RWPE2 (cell line): ENCODE data around the gene AHDC1.

Experiments used
- ATAC-seq: fragments of 200-7000 bp; cut with Tn5 transposase; 3 replicates; pipeline ENCODE4 v1.9.1; 2021; ENCODE audit warnings: low read depth
- DNase-seq: peaks from one replicate; pipeline ENCODE4 v3.0.0-alpha.2; 2020; ENCODE audit warnings: low spot score
- H3K27ac ChIP-seq: fragments of 450-650 bp; 2 replicates; pipeline ENCODE4 v1.5.1; 2017; ENCODE audit warnings: mild to moderate bottlenecking; ENCODE audit not compliant: poor library complexity, severe bottlenecking
- H3K27me3 ChIP-seq: fragments of 250-450 bp; sonication (Bioruptor Pico); 2 replicates; pipeline ENCODE4 v1.5.1; 2021; ENCODE audit warnings: mild to moderate bottlenecking, moderate library complexity; ENCODE audit not compliant: insufficient read depth, poor library complexity, severe bottlenecking
- H3K36me3 ChIP-seq: fragments of 250-450 bp; sonication (Bioruptor Pico); 2 replicates; pipeline ENCODE4 v1.5.1; 2020; ENCODE audit warnings: low read depth, mild to moderate bottlenecking, moderate library complexity
- H3K4me1 ChIP-seq: fragments of 250-450 bp; sonication (Bioruptor Pico); 2 replicates; pipeline ENCODE4 v1.5.1; 2021; ENCODE audit warnings: mild to moderate bottlenecking, moderate library complexity; ENCODE audit not compliant: insufficient read depth, poor library complexity, severe bottlenecking
- H3K4me3 ChIP-seq: fragments of 250-450 bp; sonication (Bioruptor Pico); 2 replicates; pipeline ENCODE4 v1.5.1; 2021; ENCODE audit warnings: mild to moderate bottlenecking, moderate library complexity; ENCODE audit not compliant: severe bottlenecking
- H3K9me3 ChIP-seq: fragments of 250-450 bp; sonication (Bioruptor Pico); 2 replicates; pipeline ENCODE4 v1.5.1; 2021; ENCODE audit warnings: mild to moderate bottlenecking, moderate library complexity; ENCODE audit not compliant: severe bottlenecking
- CTCF ChIP-seq: fragments of 450-650 bp; IDR thresholded peaks from one replicate; pipeline ENCODE4 v1.5.1; 2017; ENCODE audit warnings: mild to moderate bottlenecking, moderate library complexity; ENCODE audit not compliant: poor library complexity, severe bottlenecking

AHDC1 gene

DNA sequence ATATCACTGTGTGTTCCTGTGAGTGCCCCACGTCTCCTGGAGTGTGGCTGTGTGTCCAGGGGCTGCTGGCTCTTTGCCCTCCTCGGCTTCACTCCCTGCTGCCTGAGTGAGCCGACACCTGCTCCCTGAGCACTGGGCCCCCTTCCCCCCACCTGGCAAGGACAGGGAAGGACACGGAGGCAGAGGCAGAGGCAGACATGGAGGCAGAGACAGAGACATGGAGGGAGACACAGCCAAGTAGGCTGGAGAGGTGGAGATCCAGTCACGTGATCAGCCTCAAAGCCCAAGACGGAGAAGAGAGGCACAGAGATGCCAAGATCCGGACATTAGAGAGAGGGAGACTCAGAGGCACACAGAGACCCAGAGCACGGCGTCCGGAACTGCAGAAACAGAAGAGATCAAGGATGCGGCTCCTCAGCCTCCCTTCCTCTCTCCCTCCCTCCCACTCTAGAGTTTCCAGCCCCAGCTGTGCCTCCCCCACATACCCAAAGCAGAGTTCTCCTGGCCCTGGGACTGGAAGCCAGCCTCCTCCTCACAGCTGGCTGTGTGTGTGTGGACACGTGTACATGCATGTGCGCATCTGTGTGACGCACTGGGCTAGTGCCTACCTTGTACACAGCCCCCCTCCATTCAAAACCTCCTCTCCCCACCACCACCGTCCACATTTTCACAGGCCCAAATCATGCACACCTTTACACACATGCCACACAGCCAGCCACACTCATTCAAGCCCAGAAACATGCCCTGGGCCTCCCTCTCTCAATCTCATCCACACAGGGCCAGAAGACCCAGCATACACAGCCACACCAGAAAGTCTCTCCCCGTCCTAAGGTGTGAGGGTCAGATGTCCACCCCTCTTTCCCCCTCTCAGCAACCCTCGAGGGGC, 74.9 kb downstream of the AHDC1 start:
- TF ChIP-seq CTCF: no peak
- Histone ChIP-seq H3K9me3 (no peaks in the 10 kb centered on the region), H3K4me1 (peaks cover 35% of the 10 kb centered on the region), H3K27me3 (no peaks in the 10 kb centered on the region), H3K27ac (peak overlapping the region; percentile 77), H3K36me3 (no peaks in the 10 kb centered on the region), H3K4me3 (no peak overlapping the region)
- ATAC-seq (peak; percentile 4; the same call in 2 of the 3 replicates), DNase-seq (no peak)

- Histone ChIP-seq H3K4me3 (peak overlapping the region; percentile 23), H3K4me1 (peaks cover 35% of the 10 kb centered on the region), H3K27me3 (no peaks in the 10 kb centered on the region), H3K36me3 (no peaks in the 10 kb centered on the region), H3K27ac (peak overlapping the region; percentile 77), H3K9me3 (no peaks in the 10 kb centered on the region)
- ATAC-seq (peak; percentile 66), DNase-seq (no peak)
- no peak for TF ChIP-seq CTCF
These were observed 75.8 kb downstream of the AHDC1 start for GRCh38 chr1:27527890-27528817.

- Histone ChIP-seq H3K27ac (peak overlapping the region; percentile 77), H3K4me1 (peaks cover 42% of the 10 kb centered on the region), H3K27me3 (no peaks in the 10 kb centered on the region), H3K36me3 (no peaks in the 10 kb centered on the region), H3K9me3 (no peaks in the 10 kb centered on the region), H3K4me3 (peak overlapping the region; percentile 23)
- no peak for TF ChIP-seq CTCF
- 0 out of 3 replicates have a peak, but pooled peaks have one; percentile 1 for ATAC-seq
- DNase-seq: no peak
These were observed 76.6 kb downstream of the AHDC1 start for GRCh38 chr1:27527223-27527889.

DNA sequence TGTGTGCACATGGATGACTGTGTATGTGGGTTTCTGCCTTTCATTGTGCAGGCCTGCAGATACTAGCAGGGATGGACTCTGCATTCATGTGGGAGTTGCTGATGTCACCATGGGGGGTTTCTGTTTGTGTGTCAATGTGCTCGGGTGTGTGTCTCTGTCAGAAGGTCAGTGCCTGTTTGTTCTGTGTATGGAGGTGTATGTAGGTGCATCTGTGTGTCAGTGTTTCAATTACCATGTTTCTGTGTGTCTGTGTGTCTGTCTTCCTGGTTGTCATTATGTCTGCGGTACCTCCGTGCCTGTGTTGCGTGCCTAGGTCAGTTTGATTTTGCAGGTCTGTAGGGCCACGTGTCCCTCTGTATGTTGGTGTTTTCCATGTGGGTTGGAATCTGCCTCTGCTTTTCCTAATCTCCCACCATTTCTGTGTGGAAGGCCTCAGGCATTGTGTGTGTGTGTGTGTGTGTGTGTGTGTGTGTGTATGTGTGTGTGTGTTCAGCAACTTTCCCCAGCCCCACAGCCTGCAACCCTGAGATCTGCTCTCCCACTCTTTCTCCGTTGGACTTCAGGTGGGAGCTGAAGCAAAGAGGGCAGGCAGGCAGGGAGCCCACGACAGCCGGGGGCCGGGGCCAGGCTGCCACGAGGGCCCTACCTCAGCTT, 77.2 kb downstream of the AHDC1 start:
- Histone ChIP-seq H3K27me3 (no peaks in the 10 kb centered on the region), H3K36me3 (no peaks in the 10 kb centered on the region), H3K4me3 (no peak overlapping the region), H3K9me3 (no peaks in the 10 kb centered on the region), H3K4me1 (peaks cover 48% of the 10 kb centered on the region), H3K27ac (peak overlapping the region; percentile 77)
- DNase-seq (no peak), ATAC-seq (no peak)
- no peak for TF ChIP-seq CTCF
